NCI-H2227 (cell line): ENCODE data around the gene USP7.
A peak's percentile ranks its signal among the peaks of the same experiment; 100 is the strongest.

Experiments
- DNase-seq: peaks from one replicate; lab custom pipeline; 2025; ENCODE audit not compliant: unreplicated experiment; lab: John Stamatoyannopoulos, UW

The USP7 gene

GRCh38 chr16:8863594-8864424, 99.9 kb downstream of the USP7 start:
- no peak for DNase-seq

- DNase-seq: no peak
Measured at GRCh38 chr16:8862309-8863130, 101.2 kb downstream of the USP7 start.

- DNase-seq: no peak
Measured at GRCh38 chr16:8861563-8862308, 102.0 kb downstream of the USP7 start.

DNA sequence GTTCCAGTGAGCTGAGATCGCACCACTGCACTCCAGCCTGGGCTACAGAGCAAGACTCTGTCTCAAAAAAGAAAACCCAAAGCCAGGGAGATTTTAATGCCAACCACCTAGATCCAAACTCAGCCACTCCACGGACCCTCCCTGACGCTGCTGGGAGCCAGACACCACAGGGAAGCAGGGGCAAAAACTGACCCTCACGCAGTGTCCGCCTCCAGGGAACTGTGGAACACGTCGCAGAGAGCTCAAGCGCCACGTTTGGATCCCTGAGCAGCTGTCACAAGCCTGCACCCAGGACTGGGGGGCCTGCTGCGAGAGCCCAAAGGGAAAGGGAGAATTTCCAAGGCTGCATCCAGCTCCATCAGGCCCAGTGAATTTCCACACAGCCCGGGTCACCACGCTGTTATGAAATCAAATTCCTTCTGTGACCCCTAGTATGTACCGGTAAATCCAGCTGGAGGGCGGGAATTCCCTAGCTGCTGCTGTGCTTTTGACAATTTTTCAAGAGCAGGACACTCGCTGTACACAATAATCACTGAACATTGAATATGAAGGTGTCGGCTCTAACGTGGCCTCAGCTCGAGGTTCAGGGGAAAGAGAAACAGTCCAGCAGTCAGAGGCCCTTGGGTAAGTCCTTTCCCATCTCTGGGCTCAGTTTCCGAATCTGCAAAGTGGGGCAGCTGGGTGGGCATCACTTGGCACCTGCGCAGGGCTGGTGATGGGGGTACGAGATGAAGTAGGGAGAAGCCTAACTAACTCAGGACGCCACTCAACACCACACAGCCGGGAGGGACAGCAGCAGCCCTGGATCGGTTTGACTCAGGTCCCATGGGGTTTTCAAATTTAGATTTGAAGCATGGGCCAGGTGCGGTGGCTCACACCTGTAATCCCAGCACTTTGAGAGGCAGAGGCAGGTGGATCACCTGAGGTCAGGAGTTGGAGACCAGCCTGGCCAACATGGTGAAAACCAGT, 103.5 kb downstream of the USP7 start:
- no peak for DNase-seq

GRCh38 chr16:8858994-8859912, 104.5 kb downstream of the USP7 start:
- DNase-seq: no peak

DNA sequence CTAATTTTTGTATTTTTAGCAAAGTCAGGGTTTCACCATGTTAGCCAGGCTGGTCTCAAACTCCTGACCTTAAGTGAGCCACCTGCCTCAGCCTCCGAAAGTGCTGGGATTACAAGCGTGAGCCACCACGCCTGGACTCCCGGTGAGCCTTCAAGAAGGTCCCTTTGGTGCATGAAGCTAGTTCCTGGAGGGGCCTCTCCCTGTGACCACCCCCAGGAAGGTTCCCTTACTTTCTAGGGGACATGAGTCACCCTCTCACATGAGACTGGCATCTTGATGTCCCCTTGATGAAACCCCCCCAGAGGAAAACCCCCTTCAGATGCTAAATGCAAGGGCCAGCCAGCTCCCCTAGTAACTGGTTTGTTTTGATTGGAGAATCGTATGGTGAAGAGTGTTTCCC, 107.7 kb downstream of the USP7 start:
- DNase-seq: no peak

DNA sequence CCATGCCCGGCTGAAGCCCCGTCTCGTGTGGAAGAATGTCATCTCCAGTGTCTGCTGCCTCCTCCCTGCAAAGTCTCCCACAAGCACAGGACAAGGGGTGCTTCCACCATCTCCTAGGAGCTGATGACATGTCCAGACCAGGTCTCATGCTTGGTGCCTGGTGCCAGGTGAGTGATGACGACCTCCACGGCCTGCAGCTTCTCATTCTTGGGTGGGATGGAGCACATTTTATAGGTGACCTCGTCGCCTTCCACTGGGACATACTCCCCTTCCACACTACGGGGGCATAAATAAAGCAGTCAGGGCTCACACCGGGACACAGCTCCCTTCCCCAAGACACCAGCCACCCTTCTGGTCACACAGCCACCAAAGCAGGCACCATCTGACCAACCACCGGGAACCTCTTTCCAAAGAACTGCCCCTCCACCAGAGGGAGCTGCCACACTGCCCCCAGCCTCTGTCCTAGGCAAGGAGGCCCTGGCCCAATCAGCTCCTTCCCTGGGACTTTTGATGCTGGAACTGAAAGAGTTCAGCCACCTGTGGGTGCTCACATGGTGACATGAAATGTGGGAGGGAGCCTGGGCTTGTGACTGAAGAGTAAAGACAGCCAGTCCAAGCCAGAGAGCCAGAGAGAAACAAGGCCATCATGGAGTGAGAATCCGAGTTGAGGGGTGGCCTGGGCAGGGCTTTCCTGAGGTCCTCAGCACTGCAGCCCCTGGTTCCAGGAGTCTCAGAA, 108.5 kb downstream of the USP7 start:
- no peak for DNase-seq

GRCh38 chr16:8854298-8854948, 109.3 kb downstream of the USP7 start:
- DNase-seq: peak; percentile 64

- DNase-seq: no peak
Measured at GRCh38 chr16:8853611-8854010, 110.1 kb downstream of the USP7 start.

- DNase-seq: no peak
Measured at GRCh38 chr16:8853150-8853549, 110.6 kb downstream of the USP7 start.

- no peak for DNase-seq
Measured at GRCh38 chr16:8852534-8852933, 111.2 kb downstream of the USP7 start.

DNA sequence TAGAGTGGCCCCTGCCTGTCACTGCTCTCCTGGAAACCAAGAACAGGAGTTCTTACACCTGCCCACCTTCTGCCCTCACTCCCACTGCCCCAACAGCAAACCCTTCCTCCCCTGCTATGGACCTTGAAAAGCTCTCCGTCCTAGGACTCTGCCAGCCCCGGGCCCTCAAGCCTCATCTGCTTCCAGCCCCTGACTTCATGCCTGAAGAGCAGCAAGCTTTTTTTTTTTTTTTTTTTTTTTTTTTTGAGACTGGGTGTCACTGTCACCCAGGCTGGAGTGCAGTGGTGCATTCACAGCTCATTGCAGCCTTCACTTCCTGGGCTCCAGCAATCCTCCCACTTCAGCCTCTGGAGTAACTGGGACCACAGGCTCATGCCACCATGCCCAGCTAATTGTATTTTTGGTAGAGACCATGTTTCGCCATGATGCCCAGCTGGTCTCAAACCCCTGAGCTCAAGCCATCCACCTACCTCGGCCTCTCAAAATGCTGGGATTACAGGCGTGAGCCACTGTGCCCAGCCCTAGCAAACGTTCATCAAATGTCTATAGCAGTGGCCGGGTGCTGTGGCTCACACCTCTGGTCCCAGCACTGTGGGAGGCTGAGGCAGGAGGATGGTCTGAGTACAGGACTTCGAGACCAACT, 111.8 kb downstream of the USP7 start:
- DNase-seq: no peak

GRCh38 chr16:8850279-8850885, 113.3 kb downstream of the USP7 start:
- no peak for DNase-seq

GRCh38 chr16:8849411-8850011, 114.2 kb downstream of the USP7 start:
- DNase-seq: no peak

GRCh38 chr16:8848939-8849391, 114.7 kb downstream of the USP7 start:
- DNase-seq: no peak

DNA sequence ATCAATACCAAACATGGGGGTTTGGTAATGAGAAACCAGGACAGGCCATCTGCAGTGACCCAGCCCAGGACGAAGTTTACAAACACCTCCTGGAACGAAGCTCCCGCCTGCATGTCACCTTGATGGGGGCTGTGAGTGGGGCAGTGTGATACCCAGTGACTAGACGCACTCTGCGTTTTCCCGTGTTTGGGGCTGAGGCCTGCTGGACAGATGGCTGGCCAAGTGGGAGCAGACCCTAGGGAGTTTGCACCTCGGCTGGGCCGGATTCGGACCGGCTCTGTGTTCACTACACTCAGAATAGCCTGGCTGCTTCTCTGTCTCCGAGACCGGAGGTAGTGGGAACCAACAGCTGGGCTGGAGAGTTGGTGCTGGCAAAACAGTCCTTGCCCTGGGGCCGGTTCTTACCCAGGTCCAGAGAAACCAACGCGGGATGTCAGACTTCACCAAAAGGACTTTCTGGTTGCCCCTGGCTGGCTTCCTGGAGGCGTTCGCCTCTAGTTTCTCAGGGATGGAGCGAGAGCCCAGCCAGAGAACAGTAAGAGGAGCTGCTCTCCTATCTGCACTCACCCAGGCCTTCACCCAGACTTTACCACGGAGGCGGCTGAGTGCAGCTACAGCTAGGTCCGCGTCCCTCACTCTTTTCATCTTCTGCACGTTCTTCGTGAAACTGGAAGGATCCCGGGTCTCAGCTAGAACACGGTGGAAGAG, 115.3 kb downstream of the USP7 start:
- no peak for DNase-seq
